Right lobe of liver (tissue), 4 donors: Measurements from ENCODE around the gene PCNX2.

ENCODE experiments used
- POLR2A ChIP-seq: fragments of 450-650 bp; IDR thresholded peaks from one replicate; pipeline ENCODE4 v1.6.1; 2017; ENCODE audit warnings: antibody characterized with exemption, mild to moderate bottlenecking
- TF ChIP-seq, protein P1 (sequence below), 4 donors: fragments of 200-600 bp in 3 of 4; fragments of 450-650 bp in 1 of 4; IDR thresholded peaks; one replicate each; pipeline versions ENCODE4 v1.5.1 to v1.8.0; 2016 to 2022; ENCODE audit warnings: antibody characterized with exemption in 4 of 4, mild to moderate bottlenecking in 2 of 4
- donor health status: DM: no; HTN: no; CAD: no.
- donor health status: DM: no; HTN: no; CAD: no.
- donor health status: DM: no; HTN: yes; CAD: no.

- TF ChIP-seq, protein P1, sequence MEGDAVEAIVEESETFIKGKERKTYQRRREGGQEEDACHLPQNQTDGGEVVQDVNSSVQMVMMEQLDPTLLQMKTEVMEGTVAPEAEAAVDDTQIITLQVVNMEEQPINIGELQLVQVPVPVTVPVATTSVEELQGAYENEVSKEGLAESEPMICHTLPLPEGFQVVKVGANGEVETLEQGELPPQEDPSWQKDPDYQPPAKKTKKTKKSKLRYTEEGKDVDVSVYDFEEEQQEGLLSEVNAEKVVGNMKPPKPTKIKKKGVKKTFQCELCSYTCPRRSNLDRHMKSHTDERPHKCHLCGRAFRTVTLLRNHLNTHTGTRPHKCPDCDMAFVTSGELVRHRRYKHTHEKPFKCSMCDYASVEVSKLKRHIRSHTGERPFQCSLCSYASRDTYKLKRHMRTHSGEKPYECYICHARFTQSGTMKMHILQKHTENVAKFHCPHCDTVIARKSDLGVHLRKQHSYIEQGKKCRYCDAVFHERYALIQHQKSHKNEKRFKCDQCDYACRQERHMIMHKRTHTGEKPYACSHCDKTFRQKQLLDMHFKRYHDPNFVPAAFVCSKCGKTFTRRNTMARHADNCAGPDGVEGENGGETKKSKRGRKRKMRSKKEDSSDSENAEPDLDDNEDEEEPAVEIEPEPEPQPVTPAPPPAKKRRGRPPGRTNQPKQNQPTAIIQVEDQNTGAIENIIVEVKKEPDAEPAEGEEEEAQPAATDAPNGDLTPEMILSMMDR (IDR thresholded peaks at IDR 0.05) = no peak
- TF ChIP-seq POLR2A = no peak
Observed at GRCh38 chr1:233295237-233295974, at the start of gene PCNX2.
